PC-3 (cell line): Measurements from ENCODE around the gene CLDN9. TPM values are rescaled to one million over a fixed set of nuclear protein-coding genes. Genes with fewer than 3 reads are reported as not detected.
"Not testable (repeated sequence)": the region's sequence is repeated elsewhere in the genome, so short reads cannot be mapped to it uniquely, and the experiment has no call there.

ENCODE experiments used
- ATAC-seq: fragments of 200-7000 bp; cut with Tn5 transposase; 2 replicates; pipeline ENCODE4 v1.9.1; 2020; ENCODE audit warnings: mild to moderate bottlenecking, moderate library complexity
- BruUV-seq: library from RNA; stranded (reverse); fragments of 400-500 nt; replicated peaks from 2 replicates; lab custom pipeline; 2021; lab: Mats Ljungman, UMichigan
- CTCF ChIA-PET: fragments of 300-600 bp; sonication (Branson Sonifier 250); formaldehyde crosslinking; loops from one replicate; lab custom pipeline; 2022; ENCODE audit warnings: antibody characterized with exemption; lab: Charles Lee
- POLR2A ChIA-PET: fragments of 300-600 bp; sonication (Branson Sonifier 250); formaldehyde crosslinking; loops from one replicate; lab custom pipeline; 2022; ENCODE audit warnings: antibody characterized with exemption; ENCODE audit not compliant: unreplicated experiment; lab: Charles Lee
- DNase-seq: peaks from one replicate; pipeline ENCODE4 v3.0.0-alpha.2; 2015
- H2AFZ ChIP-seq: fragments of 300-600 bp; sonication (generic); 2 replicates; pipeline ENCODE4 v1.6.0; 2016; ENCODE audit warnings: antibody characterized with exemption, low read length
- H3F3A ChIP-seq: fragments of 300-600 bp; sonication (generic); one replicate; pipeline ENCODE4 v1.6.0; 2017; ENCODE audit warnings: antibody characterized with exemption, low read length, control low read depth, mild to moderate bottlenecking; ENCODE audit not compliant: unreplicated experiment
- H3K27ac ChIP-seq: fragments of 300-600 bp; sonication (generic); 2 replicates; pipeline ENCODE4 v1.5.1; 2016; ENCODE audit warnings: mild to moderate bottlenecking, low read length
- H3K27me3 ChIP-seq: fragments of 300-600 bp; sonication (generic); 2 replicates; pipeline ENCODE4 v1.6.1; 2016; ENCODE audit warnings: low read length, mixed read lengths
- H3K36me3 ChIP-seq: fragments of 300-600 bp; sonication (generic); 2 replicates; pipeline ENCODE4 v1.6.1; 2016; ENCODE audit warnings: low read depth, mixed run types, low read length, mixed read lengths
- H3K4me1 ChIP-seq: fragments of 300-600 bp; sonication (generic); 2 replicates; pipeline ENCODE4 v1.5.1; 2016; ENCODE audit warnings: low read length; ENCODE audit not compliant: insufficient read depth
- H3K4me2 ChIP-seq: fragments of 300-600 bp; sonication (generic); 2 replicates; pipeline ENCODE4 v1.6.0; 2016; ENCODE audit warnings: low read length
- H3K4me3 ChIP-seq: fragments of 300-600 bp; sonication (generic); 2 replicates; pipeline ENCODE4 v1.5.1; 2016; ENCODE audit warnings: mild to moderate bottlenecking, low read length, mixed read lengths
- H3K79me2 ChIP-seq: fragments of 300-600 bp; sonication (generic); 2 replicates; pipeline ENCODE4 v1.6.1; 2017; ENCODE audit warnings: low read length, mixed read lengths
- H3K9ac ChIP-seq: fragments of 300-600 bp; sonication (generic); 2 replicates; pipeline ENCODE4 v1.6.0; 2016; ENCODE audit warnings: mild to moderate bottlenecking, low read length
- H3K9me2 ChIP-seq: fragments of 300-600 bp; sonication (generic); replicated peaks from 2 replicates; pipeline ENCODE4 v1.6.1; 2016; ENCODE audit warnings: mixed run types, low read length, mixed read lengths
- H3K9me3 ChIP-seq: fragments of 300-600 bp; sonication (generic); 2 replicates; pipeline ENCODE4 v1.6.1; 2016; ENCODE audit warnings: low read length, mixed read lengths
- H4K20me1 ChIP-seq: fragments of 300-600 bp; sonication (generic); 2 replicates; pipeline ENCODE4 v1.6.1; 2016; ENCODE audit warnings: low read length, mixed read lengths
- CTCF ChIP-seq: fragments of 300-600 bp; sonication (generic); conservative IDR thresholded peaks from 2 replicates; pipeline ENCODE4 v1.5.1; 2017; ENCODE audit warnings: antibody characterized with exemption, low read depth, mild to moderate bottlenecking, low read length
- EZH2 ChIP-seq: fragments of 300-600 bp; sonication (generic); IDR thresholded peaks from one replicate; pipeline ENCODE4 v1.6.1; 2017; ENCODE audit warnings: antibody characterized with exemption, mild to moderate bottlenecking, low read length; ENCODE audit not compliant: unreplicated experiment
- EZH2phosphoT487 ChIP-seq: fragments of 300-600 bp; sonication (generic); IDR thresholded peaks from 2 replicates; pipeline ENCODE4 v1.6.1; 2018; ENCODE audit warnings: mild to moderate bottlenecking, antibody characterized with exemption, low read length, borderline replicate concordance
- intact Hi-C: fragments of 100-400 bp; cut with micrococcal nuclease; formaldehyde crosslinking; loops from 2 replicates; pipeline ENCODE4 v1.9.0; 2023
- total RNA-seq: library from RNA; depleted of rRNA; stranded (reverse); fragments of >200 nt; gene quantifications from 2 replicates; pipeline ENCODE4 v1.2.3, GENCODE V29; 2014

Gene CLDN9
- total RNA-seq, 1 experiment from 2014 or later = 0.33 TPM

GRCh38 chr16:3051009-3051408 lies 38.3 kb downstream of the CLDN9 start:
- no peak overlapping the region for H3K4me2 ChIP-seq
- no TSS peak for BruUV-seq
- H3K79me2 ChIP-seq = no peaks in the 10 kb centered on the region
- H3K27ac ChIP-seq = no peak overlapping the region
- no peak overlapping the region for H3K9ac ChIP-seq
- CTCF ChIA-PET = no interaction called here
- no peaks in the 10 kb centered on the region for H3K9me3 ChIP-seq
- no peak overlapping the region for H3K4me3 ChIP-seq
- no peaks in the 10 kb centered on the region for H3F3A ChIP-seq
- no peaks in the 10 kb centered on the region for H3K4me1 ChIP-seq
- POLR2A ChIA-PET = no interaction called here
- DNase-seq (no peak), ATAC-seq (no peak)
- intact Hi-C loops = no loop called here
- H2AFZ ChIP-seq = no peak overlapping the region
- H3K9me2 ChIP-seq = no peaks in the 10 kb centered on the region
- H4K20me1 ChIP-seq = no peaks in the 10 kb centered on the region
- no peaks in the 10 kb centered on the region for H3K36me3 ChIP-seq
- peaks cover 3% of the 10 kb centered on the region; the same call in 1 of the 2 replicates for H3K27me3 ChIP-seq
- no peak for TF ChIP-seq EZH2
- TF ChIP-seq EZH2phosphoT487 = no peak
- TF ChIP-seq CTCF = no peak

- Histone ChIP-seq H3K79me2 (no peaks in the 10 kb centered on the region), H3K36me3 (no peaks in the 10 kb centered on the region), H3K9me3 (no peaks in the 10 kb centered on the region), H4K20me1 (no peaks in the 10 kb centered on the region), H3F3A (no peaks in the 10 kb centered on the region), H2AFZ (no peak overlapping the region), H3K9ac (no peak overlapping the region), H3K4me1 (no peaks in the 10 kb centered on the region), H3K27me3 (peaks cover 3% of the 10 kb centered on the region; the same call in 1 of the 2 replicates), H3K4me3 (no peak overlapping the region), H3K4me2 (no peak overlapping the region), H3K27ac (no peak overlapping the region), H3K9me2 (no peaks in the 10 kb centered on the region)
- no TSS peak for BruUV-seq
- TF ChIP-seq EZH2phosphoT487 (no peak), EZH2 (no peak), CTCF (no peak)
- ChIA-PET POLR2A (no interaction called here), CTCF (no interaction called here)
- no peak for DNase-seq
- no peak for ATAC-seq
- intact Hi-C loops = no loop called here
Observed at GRCh38 chr16:3051494-3051893, 38.8 kb downstream of the CLDN9 start.

GRCh38 chr16:3052571-3053329 lies 40.0 kb downstream of the CLDN9 start:
- BruUV-seq, H2AFZ ChIP-seq, H3K4me1 ChIP-seq, H3K9me2 ChIP-seq, H3K4me2 ChIP-seq, H3K36me3 ChIP-seq, intact Hi-C loops, DNase-seq, H3K4me3 ChIP-seq, H3K27me3 ChIP-seq, H3F3A ChIP-seq, ATAC-seq, H3K27ac ChIP-seq, POLR2A ChIA-PET, H3K9me3 ChIP-seq, H4K20me1 ChIP-seq, H3K9ac ChIP-seq, CTCF ChIA-PET, H3K79me2 ChIP-seq: not testable (repeated sequence)

GRCh38 chr16:3053330-3053710 lies 40.6 kb downstream of the CLDN9 start:
- H3K9me3 ChIP-seq, BruUV-seq, H3F3A ChIP-seq, H3K27me3 ChIP-seq, H3K4me3 ChIP-seq, H4K20me1 ChIP-seq, H2AFZ ChIP-seq, DNase-seq, POLR2A ChIA-PET, ATAC-seq, H3K9ac ChIP-seq, H3K4me1 ChIP-seq, H3K27ac ChIP-seq, intact Hi-C loops, H3K4me2 ChIP-seq, CTCF ChIA-PET, H3K79me2 ChIP-seq, H3K36me3 ChIP-seq, H3K9me2 ChIP-seq: not testable (repeated sequence)
